GM11168 (cell line): ENCODE data around the gene FUOM.

ENCODE experiments used
- in situ Hi-C: fragments of 300-500 bp; cut with MboI; formaldehyde crosslinking; loops from one replicate; pipeline ENCODE4 v1.12.0; 2022; ENCODE audit warnings: low sequenced_read_pairs; ENCODE audit not compliant: unreplicated experiment

The FUOM gene

GRCh38 chr10:133353988-133354605 lies 3.7 kb downstream of the FUOM start:
- in situ Hi-C loops = no loop called here

DNA sequence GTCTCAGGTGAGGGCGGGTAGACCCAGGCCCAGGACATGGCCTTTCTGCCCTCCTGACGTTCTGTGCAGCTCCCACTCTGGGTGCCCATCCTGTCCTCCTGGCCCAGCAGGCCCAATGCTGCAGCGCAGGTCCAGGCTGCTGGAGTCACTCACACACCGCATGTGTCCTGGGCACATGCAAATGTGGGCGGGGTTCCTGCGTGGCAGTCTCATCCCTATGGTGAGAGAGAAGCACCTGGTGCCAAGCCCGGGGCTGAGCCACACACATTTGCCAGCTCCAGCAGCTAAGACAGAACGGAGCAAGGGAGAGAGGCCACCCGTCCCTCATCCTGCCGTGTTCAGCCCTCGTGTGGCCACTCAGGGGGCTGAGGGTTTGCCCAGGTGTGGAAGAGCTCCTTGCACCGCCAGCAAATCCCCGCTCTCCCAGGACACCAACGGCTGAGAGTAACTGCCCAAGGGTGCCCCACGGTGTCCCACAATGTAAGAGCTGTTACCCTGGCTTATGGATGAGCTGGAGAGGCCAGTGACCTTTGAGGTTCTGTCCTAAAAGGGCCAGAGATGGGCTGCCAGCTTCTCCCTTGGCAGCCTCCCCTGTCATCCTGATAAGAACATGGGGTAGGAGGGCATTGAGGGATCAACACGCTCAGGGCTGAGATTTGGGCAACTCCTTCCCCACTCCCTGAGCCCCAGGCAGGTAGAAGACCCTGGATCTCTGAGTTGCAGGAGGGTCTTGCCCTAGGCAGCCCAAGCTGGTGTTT lies 4.4 kb downstream of the FUOM start:
- in situ Hi-C loops = no loop called here

DNA sequence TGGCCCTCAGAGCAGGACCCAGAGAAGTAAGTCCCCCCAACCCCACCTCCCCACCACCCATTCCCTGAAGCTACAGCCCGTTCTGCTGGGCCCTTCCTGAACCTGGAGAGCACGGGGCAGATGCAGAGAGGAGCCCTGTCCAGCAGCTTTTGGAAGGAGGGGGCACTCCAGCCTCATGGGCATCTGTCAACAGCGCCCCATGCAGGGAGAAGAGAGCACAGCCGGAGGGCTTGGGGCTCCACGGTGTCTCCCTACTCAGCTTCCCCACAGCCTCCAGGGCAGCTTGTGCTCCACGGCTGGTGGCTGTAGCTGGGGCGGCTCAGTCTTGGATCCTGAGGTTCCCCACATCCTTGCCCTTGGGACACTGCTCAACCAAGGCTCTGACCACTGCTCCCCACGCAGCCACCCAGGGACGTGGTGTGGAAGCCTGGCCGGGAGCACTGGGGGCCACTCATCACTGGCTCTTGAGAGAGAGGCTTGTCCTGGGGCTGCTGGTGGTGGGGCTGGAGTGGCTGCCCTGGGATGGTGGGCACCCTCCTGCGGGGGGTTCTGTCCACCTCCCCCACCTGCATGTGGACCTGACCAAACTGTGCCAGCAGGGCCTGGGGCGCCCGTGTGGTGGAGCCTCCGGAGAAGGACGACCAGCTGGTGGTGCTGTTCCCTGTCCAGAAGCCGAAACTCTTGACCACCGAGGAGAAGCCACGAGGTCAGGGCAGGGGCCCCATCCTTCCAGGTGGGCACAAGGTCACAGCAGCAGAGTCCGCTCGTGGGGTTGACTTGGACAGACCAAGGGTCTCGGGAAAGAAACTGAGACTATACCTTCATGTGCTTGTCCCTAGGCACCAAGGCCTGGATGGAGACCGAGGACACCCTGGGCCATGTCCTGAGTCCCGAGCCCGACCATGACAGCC lies 6.2 kb downstream of the FUOM start:
- in situ Hi-C loops = no loop called here

GRCh38 chr10:133350950-133351329 lies 6.9 kb downstream of the FUOM start:
- in situ Hi-C loops = no loop called here

DNA sequence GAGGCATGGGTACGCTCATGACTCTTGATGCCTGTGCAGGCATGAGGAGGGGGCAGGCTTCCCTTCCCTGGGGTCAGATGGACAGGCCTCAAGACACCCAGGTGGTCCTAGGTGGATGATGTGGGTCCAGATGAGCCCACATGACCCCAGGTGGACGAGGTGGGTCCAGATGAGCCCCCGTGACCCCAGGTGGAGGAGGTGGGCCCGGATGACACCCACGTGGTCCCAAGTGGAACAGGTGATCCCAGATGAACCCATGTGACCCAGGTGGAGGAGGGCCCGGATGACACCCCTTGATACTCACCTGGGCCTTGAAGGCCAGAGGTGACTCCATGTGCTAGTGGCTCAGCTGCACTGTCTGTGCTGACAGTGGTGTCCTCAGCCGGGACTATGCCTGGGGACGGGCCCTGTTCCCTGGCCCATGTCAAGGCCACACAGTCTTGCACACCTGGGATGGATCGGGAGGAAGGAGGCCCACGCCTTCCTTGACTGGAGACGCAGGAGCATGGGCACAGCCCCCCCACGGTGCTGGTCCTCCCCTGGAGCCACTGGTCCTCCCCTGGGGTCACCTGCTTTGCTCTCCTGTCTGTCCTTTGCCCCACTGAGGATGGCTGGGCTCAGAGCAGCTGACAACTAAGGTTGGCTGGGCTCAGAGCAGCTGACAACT lies 7.4 kb downstream of the FUOM start:
- in situ Hi-C loops = no loop called here

GRCh38 chr10:133349577-133350011 lies 8.2 kb downstream of the FUOM start:
- in situ Hi-C loops = no loop called here

DNA sequence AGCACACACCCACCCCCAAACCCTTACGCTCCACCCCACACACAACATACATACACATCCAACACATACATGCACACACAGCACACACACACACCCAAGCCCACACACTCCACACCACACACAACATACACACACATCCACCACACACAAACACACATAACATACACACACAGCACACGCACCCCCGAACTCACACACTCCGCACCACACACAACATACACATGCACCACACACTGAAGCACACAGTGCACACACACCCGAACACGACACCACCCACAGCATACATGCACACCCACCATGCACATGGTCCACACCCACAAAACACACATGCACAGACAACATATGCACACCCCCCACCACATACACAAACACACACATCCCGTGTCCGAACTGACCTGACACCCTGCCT lies 8.7 kb downstream of the FUOM start:
- in situ Hi-C loops = no loop called here

DNA sequence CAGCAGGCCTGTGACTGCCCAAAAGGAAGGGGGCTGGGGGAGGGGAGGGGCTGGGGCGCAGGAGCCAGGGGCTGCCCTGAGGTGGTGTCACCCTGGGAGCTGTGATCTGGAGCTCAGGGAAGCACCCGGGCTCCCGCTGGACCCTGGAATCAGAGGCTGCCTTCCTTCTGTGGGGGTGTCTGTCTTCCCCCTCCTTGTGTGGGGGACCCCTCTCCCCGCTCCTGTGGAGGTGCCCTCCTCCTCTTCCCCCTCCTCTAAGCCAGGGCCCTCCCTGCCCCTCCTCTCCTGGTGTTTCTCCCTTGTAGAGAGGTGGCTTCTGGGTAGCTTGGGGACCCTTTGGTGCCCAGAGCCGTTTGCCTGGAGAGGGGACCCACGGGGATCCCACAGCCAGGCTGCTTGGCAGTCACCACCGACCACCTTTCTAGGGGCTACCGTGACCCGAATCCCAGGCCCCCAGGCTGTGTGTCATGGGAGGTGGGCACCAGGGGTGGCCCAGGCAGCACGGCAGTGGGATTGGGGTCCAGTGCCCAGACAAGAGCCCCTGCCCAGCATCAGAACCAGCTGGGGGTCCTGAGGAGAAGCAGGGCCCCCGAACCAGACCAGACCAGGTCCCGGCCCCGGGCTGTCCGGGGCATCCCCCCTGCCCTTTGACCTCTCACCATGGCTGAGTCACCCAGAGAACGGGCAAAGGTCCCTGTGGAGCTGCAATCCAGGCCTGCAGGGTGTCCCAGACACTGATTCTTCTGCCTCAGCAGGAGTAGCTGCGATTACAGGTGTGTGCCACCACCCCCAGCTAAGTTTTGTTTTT lies 9.9 kb downstream of the FUOM start:
- in situ Hi-C loops = no loop called here

- in situ Hi-C loops = no loop called here
Observed at GRCh38 chr10:133346413-133346812, 11.4 kb downstream of the FUOM start.

DNA sequence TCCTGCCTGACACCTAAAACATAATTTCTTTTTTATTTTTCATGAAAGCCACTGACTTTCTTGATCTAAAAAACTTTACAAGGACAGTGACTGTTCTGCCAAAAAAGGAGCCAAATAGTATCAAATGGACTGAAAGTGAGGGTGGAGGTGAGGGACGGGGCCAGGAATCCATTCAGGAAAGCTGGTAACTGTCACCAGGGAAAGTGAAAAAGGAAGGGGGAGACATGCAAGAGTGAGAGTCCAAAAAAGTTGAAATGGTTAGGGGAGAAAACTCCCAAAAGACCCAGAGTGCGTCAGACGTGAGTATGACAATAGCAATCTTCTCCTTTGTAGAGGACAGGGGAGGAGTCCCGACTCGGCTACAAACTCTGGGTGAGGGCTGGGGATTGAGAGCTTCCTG lies 13.6 kb downstream of the FUOM start:
- in situ Hi-C loops = no loop called here

- in situ Hi-C loops = no loop called here
Observed at GRCh38 chr10:133343558-133343957, 14.3 kb downstream of the FUOM start.

GRCh38 chr10:133342942-133343341 lies 14.9 kb downstream of the FUOM start:
- in situ Hi-C loops = no loop called here

GRCh38 chr10:133341983-133342382 lies 15.8 kb downstream of the FUOM start:
- in situ Hi-C loops = no loop called here

DNA sequence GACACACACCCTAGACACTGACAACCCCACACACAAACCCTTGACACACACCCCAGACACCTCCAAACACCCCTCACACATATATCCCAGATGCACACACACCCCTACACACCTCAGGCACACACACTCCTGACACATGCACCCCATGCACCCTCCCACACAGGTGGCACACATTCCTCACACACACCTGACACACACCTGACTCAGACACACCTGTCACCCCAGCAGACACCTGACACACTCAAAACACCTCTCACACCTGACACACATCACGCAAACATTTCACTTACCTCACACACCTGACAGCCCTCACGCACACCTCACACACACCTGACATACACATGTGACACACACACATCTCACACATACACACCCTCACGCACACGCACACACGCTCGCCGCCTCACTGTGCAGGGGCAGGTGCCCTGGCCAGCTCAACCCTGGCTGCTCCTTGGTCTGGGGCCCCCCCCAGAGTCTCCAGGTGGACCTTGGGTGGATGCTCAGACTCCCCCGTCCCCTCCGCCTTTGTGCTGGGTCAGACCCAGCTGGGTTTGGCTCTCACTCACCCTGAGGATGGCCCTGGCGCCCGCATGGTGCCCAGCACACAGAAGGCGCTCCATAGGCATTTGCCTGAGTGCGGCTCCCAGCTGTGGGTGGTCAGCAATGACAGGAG lies 18.0 kb downstream of the FUOM start:
- in situ Hi-C loops = no loop called here

GRCh38 chr10:133338080-133339071 lies 19.4 kb downstream of the FUOM start:
- in situ Hi-C loops = no loop called here

GRCh38 chr10:133337370-133337725 lies 20.5 kb downstream of the FUOM start:
- in situ Hi-C loops = no loop called here

DNA sequence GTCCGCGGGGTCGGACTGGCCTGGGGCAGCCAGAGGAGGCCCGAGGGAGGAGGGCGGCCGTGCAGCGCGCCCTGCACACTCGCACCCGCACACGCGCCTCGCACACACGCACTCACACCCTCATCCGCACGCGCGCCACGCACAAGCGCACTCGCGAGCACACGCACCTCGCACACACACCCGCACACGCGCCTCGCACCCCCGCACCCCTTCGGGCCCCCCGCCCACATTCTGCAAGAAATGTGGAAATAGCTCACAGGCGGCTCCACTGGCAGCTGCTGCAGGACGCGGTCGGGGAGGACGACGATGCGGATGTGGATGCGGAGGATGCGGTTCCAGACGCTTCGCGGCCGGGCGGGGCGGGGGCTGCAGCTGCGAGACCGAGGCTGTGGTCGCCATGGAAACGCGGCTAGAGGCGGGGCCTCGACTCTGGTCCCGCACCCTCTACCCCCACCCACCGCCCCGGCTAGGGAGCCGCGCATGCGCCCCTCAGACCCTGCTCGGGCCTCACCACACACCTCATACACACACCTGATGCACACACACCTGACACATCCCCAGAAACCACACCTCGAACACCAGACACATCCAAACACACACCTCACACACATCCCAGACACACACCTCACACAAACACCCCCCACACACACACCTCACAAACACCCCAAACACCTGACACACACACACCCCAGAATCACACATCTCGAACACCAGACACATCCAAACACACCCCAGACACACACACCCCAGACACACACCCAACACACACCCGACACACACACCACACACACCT lies 21.0 kb downstream of the FUOM start, which contains the start of gene CALY:
Gene CALY, minus strand, starts transcription at position 320 of the 793 bp plus-strand sequence. CDS start 7,907 bp downstream, outside the sequence.
- in situ Hi-C loops = no loop called here
